Measurements from ENCODE around the gene MAP3K5. TPM values are rescaled to one million over a fixed set of nuclear protein-coding genes. Genes with fewer than 3 reads are reported as not detected.
"Not testable (repeated sequence)": the region's sequence is repeated elsewhere in the genome, so short reads cannot be mapped to it uniquely, and the experiment has no call there.

Gene MAP3K5
- polyA plus RNA-seq, 3 donors: 6.0 to 8.4 (median 6.6) TPM

DNA sequence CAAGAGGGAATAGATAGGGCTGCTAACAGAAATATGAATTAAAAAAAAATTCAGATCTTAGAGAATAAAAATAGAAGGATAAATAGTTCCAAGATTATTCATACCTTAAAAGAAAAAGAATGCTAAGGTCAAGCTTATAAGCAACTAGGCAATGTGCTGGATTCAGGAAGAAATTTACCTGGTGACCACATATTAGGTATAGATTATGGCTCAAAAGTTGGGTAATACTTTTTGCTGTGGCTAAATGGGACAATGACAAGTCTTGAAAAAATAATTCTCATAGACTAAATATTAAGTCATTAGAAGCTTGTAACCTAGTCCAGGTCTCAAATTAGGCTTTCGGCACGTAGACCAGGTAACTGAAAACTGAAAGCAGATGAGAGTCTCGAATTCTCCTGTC, 17.2 kb downstream of the MAP3K5 start:
- no peak for DNase-seq

DNA sequence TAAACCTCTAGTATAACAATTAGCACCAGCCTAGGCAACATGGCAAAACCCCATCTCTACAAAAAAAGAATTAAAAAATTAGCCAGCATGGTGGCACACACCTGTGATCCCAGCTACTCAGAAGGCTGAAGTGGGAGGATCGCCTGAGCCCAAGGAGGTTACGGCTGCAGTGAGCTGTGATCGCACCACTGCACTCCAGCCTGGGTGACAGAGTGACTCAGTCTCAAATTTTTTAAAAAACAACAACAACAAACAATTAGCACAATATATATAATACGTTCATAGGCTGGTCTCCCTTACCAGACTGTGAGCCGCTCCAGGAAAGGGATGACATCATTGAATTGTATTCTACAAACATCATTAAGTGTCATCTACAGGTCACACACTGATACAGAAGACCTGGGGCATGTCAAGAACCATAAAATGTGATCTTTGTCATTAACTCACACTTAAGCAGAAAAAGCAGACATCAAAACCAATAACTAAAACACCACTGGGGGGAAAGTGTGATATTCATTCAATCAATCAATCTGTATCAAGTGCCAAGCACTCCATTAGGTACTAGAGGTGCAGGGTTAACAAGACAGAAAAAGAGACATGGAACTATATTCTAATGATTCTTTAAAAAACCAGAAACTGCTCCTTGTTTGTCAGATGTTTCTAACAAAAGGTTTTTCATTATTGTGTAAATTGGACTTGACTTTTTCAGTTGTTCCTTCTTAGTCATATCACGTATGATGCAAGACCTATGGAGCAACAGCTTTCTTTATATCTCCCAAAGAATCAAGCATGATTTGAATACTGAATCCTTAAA, 17.8 kb downstream of the MAP3K5 start:
- no peak for DNase-seq

DNA sequence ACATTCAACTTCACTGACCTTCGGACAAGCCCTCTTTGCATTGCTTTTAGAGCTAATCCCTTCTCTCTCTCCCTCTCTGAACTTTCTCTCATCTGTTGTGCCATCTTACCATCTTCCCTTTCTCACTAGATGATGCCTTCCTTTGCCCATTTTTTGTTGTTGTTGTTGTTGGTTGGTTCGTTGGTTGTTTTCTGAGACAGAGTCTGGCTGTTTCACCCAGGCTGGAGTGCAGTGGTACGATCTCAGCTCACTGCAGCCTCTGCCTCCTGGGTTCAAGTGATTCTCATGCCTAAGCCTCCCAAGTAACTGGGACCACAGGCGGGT, 18.8 kb downstream of the MAP3K5 start:
- DNase-seq: no peak

DNA sequence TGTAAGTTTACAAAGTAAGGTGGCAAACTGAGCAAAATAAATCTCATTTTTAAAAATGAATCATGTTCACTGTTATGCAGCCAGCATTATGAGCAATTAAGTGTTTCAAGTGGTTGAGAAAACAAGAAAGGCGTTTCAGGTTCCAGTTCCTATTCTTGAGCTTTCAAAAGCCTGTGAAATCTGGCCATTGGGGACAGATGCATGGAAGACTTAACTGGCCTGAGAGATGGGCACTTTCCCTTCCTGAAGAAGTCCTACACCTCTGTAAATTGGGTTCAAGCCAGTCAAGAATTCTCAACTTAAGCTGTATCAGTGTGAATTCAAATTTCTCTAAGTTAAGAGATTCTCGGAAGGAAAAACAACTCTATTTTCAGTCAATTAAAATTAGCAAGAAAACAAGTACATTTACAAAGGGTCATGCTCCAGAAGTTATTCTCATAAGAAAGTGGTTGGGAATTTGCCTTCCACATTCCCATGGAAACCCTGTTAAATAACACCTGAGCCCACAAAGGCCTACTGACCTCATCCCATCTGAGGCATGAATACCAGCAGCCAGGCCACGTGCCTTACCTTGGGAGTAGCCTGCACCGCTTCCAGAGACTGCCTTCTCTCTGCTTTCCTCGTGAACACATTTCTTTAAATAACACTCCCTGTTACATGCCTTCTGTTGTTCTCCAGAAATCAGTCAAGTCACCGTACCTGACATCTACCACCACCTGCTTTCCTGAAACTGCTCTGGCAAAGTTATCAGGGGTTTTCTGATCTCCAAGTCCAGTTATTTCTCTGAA, 19.4 kb downstream of the MAP3K5 start:
- peak; percentile 73 for DNase-seq

DNA sequence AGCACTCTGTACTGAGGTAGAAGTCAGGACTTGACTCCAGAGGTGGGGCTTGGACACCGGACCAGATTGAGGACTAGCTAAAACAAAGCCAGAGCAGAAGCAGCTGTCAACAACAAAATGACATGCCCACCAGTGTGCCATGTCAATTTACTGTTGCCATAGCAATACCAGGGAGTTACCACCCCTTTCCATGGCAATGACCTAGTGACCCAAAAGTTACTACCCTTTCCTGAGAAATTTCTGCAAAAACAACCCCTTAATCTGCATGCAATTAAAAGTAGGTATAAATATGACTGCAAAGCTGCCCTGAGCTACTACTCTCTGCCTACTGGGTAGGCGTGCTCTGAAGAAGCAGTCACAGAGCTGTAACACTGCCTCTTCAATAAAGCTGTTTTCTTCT, 21.0 kb downstream of the MAP3K5 start:
- no peak for DNase-seq

DNA sequence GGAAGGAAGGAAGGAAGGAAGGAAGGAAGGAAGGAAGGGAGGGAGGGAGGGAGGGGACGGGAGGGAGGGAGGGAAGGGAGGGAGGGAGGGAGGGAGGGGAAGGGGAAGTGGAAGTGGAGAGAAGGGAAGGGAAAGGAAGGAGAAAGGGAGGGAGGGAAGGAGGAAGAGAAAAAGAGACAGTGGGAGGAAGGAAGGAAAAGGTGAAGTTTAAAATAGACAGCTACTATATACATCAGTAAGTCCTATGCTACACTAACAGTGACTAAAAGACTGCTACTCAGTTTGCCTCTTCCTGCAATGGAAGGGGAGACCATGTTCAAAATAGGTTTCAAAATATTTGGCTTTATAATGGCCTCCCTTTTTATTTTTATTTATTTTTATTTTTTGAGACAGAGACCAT, 22.5 kb downstream of the MAP3K5 start:
- no peak for DNase-seq

DNA sequence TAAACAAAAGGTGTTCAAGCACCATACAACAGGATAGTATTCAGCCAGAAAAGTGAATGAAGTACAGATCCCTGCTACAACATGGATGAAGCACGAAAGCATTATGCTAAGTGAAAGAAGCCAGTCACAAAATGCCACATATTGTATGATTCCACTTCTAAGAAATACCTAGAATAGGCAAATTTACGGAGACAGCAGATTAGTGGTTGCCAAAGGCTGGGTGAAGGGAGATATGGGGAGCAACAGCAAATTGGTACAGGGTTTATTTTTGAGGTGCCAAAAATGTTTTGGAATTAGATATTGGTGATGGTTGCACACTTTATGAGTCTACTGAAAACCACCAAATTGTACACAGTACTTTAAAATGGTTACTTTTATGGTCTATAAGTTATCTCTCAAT, 23.2 kb downstream of the MAP3K5 start:
- no peak for DNase-seq

DNA sequence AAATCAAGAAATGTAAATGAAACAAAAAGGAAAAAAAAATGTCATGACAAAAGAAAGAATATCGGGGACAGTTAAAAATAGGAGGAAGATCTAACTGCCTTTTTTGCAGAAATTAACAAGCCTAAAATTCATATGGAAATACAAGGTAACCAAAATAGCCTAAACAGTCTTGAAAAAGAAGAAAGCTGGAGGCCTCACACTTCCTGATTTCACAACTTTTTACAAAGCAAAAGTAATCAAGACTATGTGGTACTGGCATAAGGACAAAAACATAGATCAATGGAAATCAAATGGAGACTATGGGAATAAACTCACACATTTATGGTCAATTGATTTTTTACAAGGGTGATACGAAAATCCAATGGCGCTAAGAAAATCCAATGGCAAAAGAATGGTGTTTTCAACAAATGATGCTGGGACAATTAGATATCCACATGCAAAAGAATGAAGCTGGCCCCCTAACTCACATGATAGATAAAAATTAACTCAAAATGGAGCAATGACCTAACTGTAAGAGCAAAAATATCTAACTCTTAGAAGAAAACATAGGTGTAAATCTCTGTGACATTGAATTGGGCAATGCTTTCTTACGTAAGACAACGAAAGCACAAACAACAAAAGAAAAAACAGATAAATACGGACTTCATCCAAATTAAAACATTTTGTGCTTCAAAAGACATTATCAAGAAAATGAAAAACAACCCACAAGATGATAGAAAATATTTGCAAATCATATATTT, 24.5 kb downstream of the MAP3K5 start:
- DNase-seq: no peak

DNA sequence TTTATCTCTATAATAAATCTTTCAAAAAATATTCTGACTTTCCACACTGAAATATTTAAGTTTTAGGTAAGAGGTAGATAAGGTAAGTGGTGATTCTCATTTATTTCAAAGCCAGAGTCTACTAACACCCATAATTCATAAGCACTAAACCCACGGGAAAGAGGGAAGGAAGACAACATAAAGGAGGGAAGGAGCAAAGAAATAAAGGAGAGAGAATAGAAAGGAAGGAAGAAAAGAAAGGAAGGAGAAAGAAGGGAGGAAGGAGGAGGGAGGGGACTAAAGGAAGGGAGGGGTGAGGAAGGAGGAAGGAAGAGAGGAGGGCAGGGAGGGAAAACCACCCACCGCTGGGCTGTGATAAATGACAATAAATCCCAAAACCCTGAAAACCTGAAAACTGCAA, 25.2 kb downstream of the MAP3K5 start:
- no peak for DNase-seq

DNA sequence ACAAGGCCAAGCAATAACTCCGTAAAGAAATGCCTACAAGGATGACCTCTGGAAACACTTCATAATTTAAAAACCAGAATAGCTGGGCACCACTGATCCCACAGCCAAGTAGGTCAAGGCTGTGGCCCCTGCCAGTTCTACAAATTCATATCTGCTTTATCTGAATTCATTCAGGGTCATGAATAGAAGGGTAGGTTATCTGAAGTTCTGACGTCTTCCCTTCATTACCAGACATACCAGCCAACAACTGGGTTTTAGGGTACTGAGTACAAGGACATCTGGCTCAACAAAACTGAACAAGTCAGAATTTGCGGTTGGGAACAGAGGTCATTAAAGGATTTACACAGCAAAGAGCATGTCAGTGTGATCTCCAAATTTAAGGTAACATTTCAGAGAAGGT, 26.0 kb downstream of the MAP3K5 start:
- no peak for DNase-seq

DNA sequence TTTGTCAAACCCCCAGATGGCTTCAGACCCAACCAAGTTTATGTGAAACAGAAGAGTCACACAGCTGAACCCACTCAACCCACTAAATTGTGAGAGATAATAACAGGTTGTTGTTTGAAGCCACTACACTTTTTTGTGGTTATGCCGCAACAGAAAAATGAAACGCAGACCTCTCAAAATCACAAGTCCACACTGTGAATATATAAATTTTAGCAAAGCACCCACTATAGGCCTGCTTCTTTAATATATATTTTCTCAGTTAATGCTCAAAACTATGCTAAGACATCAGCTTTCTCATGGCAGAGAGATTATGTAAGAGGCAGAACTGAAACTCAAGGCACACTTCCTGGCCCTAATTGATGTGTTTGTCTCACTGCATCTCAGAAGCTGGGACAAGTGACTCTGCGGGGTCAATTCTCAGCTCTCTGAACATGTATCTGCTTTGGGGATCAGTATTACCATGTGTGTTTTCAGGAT, 27.7 kb downstream of the MAP3K5 start:
- DNase-seq: no peak

DNA sequence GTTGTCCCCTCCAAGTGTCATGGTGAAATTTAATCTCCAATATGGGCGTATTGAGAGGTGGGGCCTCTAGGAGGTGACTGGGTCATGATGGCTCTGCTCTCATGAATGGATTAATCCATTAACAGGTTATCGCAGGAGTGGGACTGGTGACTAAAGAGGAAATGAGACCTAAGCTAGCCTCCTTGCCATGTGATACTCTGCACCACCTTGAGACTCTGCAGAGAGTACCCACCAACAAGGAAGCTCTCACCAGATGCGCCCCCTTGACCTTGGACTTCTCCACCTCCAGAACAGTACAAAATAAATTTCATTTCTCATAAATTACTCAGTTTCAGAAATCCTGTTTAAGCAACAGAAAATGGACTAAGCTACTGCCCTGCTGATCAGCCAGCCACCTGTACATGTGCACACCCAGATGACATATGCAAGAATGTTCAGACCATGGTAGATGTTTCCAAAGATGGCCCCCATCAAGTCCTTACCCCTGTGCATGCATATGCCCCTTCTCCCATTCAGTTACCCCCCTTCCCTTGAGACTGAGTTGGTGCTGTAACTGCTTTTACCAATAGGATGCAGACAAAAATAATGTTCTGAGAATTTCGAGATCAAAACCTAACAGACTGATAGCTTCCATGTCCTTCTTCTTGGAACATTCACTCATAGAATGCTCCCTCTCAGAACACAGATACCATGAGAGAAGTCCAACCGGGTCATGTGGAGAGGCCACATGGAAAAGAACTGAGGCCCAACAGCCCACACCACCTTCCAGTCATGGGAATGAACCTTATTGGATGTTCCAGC, 28.4 kb downstream of the MAP3K5 start:
- no peak for DNase-seq

DNA sequence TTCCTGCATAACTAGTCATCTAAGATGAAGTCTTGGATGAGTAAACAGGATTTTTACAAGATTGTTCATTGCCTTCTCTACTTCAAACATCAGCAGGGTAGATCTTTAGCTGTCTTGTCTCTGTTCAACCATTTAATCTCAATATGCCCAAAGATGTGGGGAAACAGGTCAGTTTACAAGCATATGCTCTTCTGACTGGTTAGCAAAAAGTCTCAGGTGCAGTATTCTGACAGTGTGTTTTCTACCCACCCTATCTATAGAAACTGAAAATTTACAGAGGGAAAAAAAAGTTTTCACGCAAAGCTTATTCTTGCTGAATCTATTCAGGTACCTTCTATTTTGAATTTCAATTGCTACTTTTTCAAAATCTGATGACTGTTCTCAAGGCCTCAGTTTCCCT, 29.0 kb downstream of the MAP3K5 start:
- DNase-seq: no peak

DNA sequence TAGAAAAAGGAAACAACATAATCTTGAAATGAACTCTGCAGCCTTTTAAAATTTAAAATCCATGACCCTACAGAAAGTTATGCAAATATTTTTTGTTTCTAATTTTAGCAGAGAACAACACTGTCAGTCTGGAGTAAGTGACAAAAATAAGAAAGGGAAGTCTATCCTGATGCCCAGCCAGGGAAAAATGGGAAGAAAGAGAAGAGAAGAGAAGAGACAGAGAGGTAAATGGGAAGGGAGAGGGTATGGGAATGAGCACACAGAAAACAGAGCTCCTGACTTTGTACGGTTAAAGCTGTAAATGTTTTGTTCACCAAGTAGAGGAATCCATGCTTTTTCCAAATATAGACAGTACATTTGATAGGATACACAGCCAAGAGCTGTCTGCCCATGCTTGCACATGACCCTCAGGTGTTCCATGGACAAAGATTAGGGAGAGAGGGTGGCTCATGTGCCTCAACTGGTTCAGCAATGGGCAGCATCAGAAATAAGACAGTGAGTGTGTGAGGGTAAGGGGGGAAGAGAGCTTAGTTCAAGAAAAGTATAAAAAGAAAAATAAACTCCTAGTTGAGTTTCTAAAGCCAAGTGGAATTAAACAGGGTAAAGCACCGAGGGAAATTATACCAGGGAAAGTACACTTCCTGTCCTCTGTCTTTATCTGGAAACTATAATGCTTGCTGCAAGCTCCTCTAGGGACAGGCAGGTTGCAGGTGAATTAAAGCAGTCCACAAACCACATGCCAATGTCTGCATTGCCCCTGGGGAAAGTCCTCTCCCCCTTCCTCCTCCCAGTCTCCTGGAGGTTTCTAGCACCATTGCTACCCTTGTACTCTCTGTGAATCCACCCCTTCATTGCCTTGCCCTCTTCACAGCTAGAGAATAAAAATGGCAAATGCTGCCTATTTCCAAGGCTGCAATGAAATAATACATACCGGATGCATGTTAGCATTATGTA, 30.0 kb downstream of the MAP3K5 start:
- DNase-seq: no peak

DNA sequence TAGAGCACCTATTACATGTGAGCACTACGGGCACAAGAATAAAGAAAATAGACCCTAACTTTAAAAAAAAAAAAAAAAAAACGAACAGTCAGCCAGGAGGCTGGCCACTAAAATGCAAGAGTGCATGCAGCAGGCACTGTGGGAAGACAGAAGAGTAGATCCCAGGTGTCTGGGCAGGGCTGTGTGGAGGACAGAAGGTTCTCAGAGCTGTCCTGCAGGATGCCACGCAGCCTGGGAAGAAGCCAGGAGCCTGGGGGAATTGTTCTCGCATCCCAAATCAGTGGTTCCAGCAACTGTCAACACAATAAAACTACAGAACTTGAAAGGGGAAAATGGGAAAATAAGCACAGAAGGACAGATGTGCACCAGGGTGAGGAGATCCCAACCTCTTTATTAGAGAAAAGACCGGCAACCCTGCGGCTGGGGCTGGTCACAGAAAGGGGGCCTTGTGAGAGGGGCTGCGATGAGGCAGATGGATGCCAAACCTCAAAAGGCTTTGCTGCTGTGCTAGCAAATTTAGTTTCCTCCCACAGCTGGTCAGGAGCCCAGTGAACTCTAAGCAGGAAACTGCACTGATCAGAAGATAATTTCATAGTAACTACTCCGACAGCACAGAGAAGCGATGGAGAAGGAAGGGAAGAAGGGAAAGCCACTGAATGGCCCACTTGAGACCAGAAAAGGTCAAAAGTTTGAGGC, 30.9 kb downstream of the MAP3K5 start:
- no peak for DNase-seq

DNA sequence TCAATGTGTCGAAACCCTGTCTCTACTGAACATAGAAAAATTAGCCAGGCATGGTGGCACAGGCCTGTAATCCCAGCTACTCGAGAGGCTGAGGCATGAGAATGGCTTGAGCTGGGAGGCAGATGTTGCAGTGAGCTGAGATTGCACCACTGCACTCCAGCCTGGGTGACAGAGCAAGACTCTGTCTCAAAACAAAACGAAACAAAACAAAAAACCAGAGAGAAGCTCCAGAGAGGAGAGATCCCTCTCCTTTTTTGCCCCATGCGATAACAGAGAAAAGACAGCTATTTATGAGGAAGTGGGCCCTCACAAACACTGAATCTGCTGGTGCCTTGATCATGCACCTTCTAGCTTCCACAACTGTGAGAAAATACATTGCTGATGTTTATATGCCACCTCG, 31.5 kb downstream of the MAP3K5 start:
- not testable (repeated sequence) for DNase-seq

DNA sequence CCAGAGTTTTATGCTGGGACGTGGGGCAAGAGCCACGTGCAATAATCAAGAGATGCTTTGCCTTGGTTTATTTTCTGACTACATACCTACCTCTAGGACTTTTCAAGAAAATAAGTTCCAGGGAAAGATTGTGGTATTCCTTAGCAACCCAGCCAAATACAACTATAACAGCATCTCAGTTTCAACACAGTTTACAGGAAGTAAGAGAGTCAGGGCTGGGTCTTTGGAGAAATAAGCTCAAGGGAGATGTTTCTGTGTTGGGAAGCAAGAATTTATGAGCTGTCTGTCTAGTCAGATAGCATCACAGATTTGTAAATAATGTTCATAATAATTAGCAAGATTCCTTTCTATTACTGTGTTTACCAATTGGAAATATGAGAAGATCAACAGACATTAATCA, 35.1 kb downstream of the MAP3K5 start:
- DNase-seq: no peak

DNA sequence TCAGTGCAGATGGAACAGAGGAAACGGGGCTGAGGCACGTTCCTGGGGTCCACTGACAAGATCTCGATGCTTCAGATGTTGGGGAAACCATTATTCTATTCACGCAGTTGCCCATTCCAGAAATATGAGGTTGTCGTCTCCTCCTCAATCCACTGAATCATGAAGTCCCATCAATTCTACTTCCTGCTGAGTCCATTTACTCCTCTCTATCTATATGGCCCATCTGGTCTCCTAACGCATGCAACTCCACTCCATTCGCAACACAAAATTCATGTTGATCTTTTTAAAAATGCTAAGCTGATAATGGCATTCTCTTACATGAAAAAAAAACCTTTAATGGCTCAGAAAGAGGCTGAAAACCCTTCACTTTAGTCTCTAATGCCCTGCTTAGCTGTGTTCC, 37.5 kb downstream of the MAP3K5 start:
- DNase-seq: no peak

DNA sequence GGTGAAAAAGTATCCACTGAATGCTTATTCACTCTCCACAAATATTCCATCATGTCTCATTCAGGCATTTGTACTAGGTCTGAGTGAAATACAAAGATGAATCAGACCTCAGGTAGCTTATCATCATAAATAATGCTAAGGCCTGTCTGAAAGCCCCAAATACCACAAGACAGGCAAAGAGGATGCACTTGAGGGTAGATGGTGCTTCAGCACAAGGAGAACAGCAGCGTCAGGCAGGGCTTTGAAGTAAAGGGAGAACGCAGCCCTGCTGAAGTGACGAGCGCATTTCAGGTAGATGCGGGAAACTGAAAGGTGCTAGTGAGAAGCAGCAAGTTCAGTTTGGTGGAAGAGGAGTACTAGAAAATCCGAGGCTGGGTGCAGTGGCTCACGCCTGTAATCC, 38.7 kb downstream of the MAP3K5 start:
- DNase-seq: no peak

DNA sequence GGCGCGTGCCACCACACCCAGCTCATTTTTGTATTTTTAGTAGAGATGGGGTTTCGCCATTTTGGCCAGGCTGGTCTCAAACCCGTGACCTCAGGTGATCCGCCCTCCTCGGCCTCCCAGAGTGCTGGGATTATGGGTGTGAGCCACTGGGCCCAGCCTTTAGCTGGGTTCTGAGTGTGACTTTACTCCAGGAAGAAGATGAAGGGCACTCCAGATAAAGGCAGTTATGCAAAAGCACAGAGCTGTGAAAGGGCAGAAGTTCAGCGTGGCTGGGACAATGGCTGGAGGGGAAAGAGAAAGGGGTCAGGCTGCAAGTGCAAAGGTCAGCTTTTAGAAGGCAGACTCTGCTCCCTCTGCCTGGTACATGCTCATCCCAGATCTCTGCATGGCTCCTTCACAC, 39.7 kb downstream of the MAP3K5 start:
- DNase-seq: no peak
